Measurements from ENCODE around the gene PLAC8.
"Not testable (repeated sequence)": the region's sequence is repeated elsewhere in the genome, so short reads cannot be mapped to it uniquely, and the experiment has no call there.

PLAC8 gene

DNA sequence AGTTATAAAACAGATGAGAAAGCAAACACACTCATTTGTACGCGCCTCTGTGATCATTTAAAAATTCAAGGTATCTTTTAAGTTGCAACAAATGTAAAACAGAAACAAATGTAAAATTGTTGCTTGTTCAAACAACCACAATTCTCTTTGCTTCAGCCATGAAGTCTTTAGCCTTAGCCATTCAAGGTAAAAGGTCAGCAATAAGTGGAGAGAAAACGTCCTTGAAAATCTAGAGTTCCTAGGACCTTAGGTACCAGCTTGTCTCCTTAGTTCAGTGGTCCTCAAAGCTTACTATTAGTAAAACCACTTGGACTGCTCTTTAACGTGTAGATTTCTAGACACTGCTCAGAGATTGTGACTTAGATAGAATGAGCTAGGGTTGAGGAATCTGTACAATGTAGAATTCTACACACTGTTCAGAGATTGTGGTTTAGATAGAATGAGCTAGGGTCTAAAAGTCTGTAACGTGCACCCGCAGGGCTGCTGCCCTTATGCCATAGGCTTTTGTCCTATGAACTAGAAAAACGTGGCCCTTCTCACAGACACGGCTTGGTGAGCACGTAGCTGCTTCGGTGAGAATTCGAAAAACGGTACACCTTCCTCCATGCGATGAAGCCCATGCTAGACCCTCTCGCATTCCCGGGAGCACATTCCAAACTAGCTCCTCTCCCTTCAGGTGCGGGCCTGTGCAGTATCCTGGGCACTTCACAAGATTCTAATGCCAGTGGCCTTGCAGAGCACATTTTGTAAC lies 1.7 kb downstream of the PLAC8 start:
- no peak for DNase-seq (ENCODE audit: low read depth, low spot score)

DNA sequence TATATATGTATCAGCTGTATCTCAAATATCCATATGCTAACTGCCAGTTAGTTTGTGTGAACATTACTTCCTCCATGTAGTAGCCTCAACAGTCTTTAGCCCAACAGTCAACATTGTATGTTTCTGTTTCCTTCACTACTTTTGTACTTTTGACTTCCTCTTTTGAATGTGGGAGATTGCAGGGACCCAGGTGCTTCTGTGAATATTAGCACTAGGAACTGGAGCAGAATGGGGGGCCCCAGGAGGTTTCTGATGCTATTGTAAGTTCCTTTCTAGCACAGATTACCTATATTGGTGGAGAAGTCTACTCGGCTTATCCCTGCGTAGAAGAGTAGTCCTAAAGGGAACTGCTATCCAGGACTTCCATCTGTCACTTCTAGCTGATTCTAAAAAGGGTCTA lies 2.3 kb downstream of the PLAC8 start:
- Histone ChIP-seq H3K9me3 (ENCODE audit: control insufficient read depth, insufficient read depth, low read length) (no peaks in the 10 kb centered on the region), H3K27ac (ENCODE audit: low read length) (no peak overlapping the region), H3K27me3 (ENCODE audit: control insufficient read depth, insufficient read depth, low read length) (no peaks in the 10 kb centered on the region), H3K4me1 (ENCODE audit: control insufficient read depth, insufficient read depth, low read length) (no peaks in the 10 kb centered on the region), H3K4me3 (ENCODE audit: low read length) (no peak overlapping the region), H3K36me3 (ENCODE audit: control insufficient read depth, insufficient read depth, low read length) (no peaks in the 10 kb centered on the region)
- WGBS (ENCODE audit: insufficient coverage, insufficient read length): no CpG with 5 or more reads among the region's 2 CpGs
- no peak for DNase-seq (ENCODE audit: low read depth, low spot score)

More for the DNA sequence above, 1.7 kb downstream of the PLAC8 start:
- Histone ChIP-seq H3K27ac (ENCODE audit: low read length) (no peak overlapping the region), H3K27me3 (ENCODE audit: control insufficient read depth, insufficient read depth, low read length) (no peaks in the 10 kb centered on the region), H3K4me3 (ENCODE audit: low read length) (no peak overlapping the region), H3K9me3 (ENCODE audit: control insufficient read depth, insufficient read depth, low read length) (no peaks in the 10 kb centered on the region), H3K4me1 (ENCODE audit: control insufficient read depth, insufficient read depth, low read length) (no peaks in the 10 kb centered on the region), H3K36me3 (ENCODE audit: control insufficient read depth, insufficient read depth, low read length) (no peaks in the 10 kb centered on the region)
- no CpG with 5 or more reads among the region's 16 CpGs for WGBS (ENCODE audit: insufficient coverage, insufficient read length)

DNA sequence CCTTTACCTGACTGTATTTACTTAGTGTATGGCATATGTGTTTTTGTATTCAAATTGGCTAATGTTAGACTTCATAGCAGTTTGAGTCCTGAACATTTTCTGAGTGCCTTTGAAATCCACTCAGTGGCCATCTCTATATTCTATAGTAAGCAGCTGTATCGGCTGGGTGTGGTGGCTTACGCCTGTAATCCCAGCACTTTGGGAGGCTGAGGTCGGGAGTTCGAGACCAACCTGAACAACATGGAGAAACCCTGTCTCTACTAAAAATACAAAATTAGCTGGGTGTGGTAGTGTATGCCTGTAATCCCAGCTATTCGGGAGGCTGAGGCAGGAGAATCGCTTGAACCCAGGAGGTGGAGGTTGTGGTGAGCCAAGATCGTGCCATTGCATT lies 2.8 kb downstream of the PLAC8 start:
- not testable (repeated sequence) for H3K27me3 ChIP-seq (ENCODE audit: control insufficient read depth, insufficient read depth, low read length); H3K9me3 ChIP-seq (ENCODE audit: control insufficient read depth, insufficient read depth, low read length); H3K4me3 ChIP-seq (ENCODE audit: low read length); H3K27ac ChIP-seq (ENCODE audit: low read length); H3K4me1 ChIP-seq (ENCODE audit: control insufficient read depth, insufficient read depth, low read length); H3K36me3 ChIP-seq (ENCODE audit: control insufficient read depth, insufficient read depth, low read length); DNase-seq (ENCODE audit: low read depth, low spot score)
- WGBS (ENCODE audit: insufficient coverage, insufficient read length): no CpG with 5 or more reads among the region's 7 CpGs

DNA sequence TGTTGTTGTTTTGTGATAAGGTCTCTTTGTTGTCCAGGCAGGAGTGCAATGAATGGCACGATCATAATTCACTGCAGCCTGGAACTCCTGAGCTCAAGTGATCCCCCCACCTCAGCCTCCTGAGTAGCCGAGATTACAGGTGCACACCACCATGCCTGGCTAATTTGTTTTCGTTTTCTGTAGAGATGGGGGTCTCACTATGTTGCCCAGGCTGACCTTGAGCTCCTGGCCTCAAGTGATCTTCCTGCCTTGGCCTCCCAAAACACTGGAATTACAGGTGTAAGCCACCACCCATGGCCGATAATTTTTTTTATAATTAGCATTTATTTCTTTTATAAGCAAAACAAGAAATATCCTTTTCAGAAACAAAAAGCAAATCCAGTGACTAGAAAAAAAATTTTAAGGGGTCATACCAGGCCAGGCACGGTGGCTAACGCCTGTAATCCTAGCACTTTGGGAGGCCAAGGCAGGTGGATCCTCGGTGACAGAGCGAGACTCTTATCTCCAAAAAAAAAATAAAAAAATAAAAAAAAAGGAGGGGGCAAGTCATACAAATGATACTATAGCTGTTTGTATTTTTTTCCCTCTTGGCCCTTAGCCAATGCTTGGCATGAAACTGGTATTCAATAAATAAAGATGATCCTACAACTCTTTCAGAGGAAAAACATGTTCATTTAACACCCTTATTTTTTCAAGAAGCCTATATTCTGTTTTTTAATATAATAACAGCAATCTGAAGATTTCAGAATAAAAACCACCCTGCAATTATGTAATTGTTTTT lies 3.4 kb downstream of the PLAC8 start:
- DNase-seq (ENCODE audit: low read depth, low spot score): no peak
- WGBS (ENCODE audit: insufficient coverage, insufficient read length): no CpG with 5 or more reads among the region's 8 CpGs
- Histone ChIP-seq H3K9me3 (ENCODE audit: control insufficient read depth, insufficient read depth, low read length) (no peaks in the 10 kb centered on the region), H3K27me3 (ENCODE audit: control insufficient read depth, insufficient read depth, low read length) (no peaks in the 10 kb centered on the region), H3K27ac (ENCODE audit: low read length) (no peak overlapping the region), H3K4me1 (ENCODE audit: control insufficient read depth, insufficient read depth, low read length) (no peaks in the 10 kb centered on the region), H3K4me3 (ENCODE audit: low read length) (no peak overlapping the region), H3K36me3 (ENCODE audit: control insufficient read depth, insufficient read depth, low read length) (no peaks in the 10 kb centered on the region)

DNA sequence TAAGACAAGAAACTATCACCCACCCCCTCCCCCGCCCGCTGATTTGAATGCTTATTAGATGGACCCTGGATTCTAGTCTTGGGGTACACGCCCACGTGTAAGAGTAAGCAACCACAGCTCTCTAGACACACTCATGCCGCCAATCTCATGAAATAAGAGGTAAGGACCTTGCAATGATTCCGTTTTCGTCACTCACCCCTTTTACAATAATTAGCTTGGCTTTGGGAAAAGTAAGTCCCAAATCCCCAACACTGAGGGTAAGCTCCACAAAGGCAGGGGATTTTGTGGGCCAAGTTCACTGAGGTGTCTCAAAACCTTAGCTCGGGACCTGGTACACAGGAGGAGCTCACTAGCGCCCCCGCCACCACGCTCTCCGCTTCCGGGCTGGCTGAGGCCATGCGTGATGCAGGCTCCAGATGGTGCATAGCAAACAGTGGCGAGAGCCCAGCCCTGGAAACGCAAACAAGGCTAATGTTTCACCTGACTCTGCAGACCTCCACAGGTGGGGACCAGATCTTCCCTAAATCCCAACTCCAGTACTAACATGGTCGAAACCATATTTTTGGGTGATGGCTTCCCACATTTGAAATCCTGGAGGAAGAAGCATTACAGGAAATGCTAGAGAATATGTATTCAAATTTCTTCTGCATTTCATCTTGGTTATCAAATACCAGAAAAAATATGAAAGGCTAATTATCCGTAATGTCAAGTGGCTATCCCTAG lies 4.1 kb downstream of the PLAC8 start:
- H3K27ac ChIP-seq (ENCODE audit: low read length): no peak overlapping the region
- no peaks in the 10 kb centered on the region for H3K27me3 ChIP-seq (ENCODE audit: control insufficient read depth, insufficient read depth, low read length)
- no peaks in the 10 kb centered on the region for H3K36me3 ChIP-seq (ENCODE audit: control insufficient read depth, insufficient read depth, low read length)
- no CpG with 5 or more reads among the region's 18 CpGs for WGBS (ENCODE audit: insufficient coverage, insufficient read length)
- no peaks in the 10 kb centered on the region for H3K4me1 ChIP-seq (ENCODE audit: control insufficient read depth, insufficient read depth, low read length)
- H3K4me3 ChIP-seq (ENCODE audit: low read length): peak overlapping the region; percentile 59; the same call in 1 of the 2 replicates
- DNase-seq (ENCODE audit: low read depth, low spot score): peak; percentile 85
- no peaks in the 10 kb centered on the region for H3K9me3 ChIP-seq (ENCODE audit: control insufficient read depth, insufficient read depth, low read length)

DNA sequence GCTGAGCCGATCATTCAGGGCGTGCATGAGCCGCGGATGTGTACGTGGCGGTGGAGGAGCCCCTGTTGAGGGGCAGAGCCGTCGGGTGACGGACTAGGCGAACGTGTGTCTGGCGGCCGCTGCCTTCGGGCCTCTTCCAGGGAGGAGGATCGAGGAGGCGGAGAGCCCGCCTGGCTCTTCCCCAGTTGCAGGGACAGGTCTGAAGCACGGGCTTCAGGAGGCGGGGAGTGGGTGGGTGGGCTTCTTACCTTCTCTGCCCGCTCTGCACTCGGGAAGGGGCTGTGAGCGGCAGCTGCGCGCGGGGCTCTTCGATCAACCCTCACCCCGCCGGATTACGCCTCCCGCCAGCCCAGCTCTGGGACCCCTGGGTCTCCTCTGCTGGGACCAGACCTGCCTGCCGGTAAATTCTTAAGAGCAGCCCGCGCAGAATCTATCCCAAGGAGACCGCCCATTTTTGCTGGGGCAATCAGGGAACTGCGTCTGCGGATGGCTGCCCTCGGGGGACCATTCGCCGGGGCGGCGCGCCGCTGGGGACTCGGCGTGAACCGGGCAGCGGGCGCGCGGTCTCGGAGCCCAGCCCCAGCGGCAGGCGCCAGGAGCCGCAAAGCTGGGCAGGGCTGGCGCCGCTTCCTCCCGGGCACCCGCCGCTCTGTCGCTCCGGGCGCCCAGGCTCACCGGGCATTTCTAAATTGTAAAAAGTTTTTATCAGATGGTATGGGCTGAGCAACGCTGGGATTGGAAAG lies 4.9 kb downstream of the PLAC8 start:
- no peak overlapping the region for H3K27ac ChIP-seq (ENCODE audit: low read length)
- no peaks in the 10 kb centered on the region for H3K4me1 ChIP-seq (ENCODE audit: control insufficient read depth, insufficient read depth, low read length)
- H3K4me3 ChIP-seq (ENCODE audit: low read length): peak overlapping the region; percentile 59; the same call in 1 of the 2 replicates
- H3K27me3 ChIP-seq (ENCODE audit: control insufficient read depth, insufficient read depth, low read length): no peaks in the 10 kb centered on the region
- no peak for DNase-seq (ENCODE audit: low read depth, low spot score)
- H3K36me3 ChIP-seq (ENCODE audit: control insufficient read depth, insufficient read depth, low read length): no peaks in the 10 kb centered on the region
- H3K9me3 ChIP-seq (ENCODE audit: control insufficient read depth, insufficient read depth, low read length): no peaks in the 10 kb centered on the region
- no CpG with 5 or more reads among the region's 64 CpGs for WGBS (ENCODE audit: insufficient coverage, insufficient read length)

DNA sequence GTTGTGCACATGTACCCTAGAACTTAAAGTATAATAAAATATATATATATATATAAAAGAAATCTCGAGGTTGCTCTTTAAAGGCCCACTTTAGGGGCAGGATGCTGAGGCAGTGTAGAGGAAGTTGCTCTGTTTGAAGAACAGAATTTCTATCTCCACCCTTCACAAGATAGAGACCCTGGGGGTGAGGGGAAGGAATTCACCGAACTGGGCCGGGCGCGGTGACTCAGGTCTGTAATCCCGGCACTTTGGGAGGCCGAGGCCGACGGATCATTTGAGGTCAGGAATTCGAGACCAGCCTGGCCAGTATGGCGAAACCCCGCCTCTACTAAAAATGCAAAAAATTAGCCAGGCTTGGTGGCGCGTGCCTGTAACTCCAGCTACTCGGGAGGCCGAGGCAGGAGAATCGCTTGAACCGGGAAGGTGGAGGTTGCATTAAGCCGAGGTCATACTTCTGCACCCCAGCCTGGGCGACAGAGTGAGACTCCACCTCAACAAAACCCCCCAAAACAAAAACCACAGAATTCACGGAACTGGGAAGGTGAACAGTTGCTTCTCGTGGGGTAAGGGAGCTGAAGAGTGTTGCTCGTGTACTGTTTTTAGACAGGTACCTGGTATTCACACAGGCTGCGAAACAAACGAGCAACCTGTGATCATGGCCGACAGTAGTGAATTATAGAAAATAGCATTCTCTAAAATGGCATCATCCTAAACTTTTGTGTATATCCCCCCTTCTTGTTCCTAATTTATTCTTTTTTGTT lies 6.2 kb downstream of the PLAC8 start:
- no CpG with 5 or more reads among the region's 26 CpGs for WGBS (ENCODE audit: insufficient coverage, insufficient read length)
- H3K4me3 ChIP-seq (ENCODE audit: low read length): no peak overlapping the region

DNA sequence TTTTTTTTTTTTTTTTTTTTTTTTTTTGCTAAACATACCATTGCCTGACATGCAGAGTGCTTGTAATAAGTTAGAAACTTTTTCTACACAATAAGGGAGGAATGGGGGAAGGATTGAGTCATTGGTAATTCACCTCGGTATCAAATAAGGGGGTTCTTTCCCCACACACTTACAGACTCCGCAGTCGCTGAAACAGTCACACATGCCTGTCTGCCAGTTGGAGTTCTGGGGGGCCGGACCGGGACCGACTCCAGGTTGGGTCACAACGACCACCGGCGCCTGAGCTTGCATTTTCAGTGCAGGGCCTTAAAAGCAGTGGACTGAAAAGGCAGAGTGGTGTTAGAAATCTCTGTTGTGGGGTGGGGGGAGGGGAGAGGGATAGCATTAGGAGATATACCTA lies 6.9 kb downstream of the PLAC8 start:
- Histone ChIP-seq H3K9me3 (ENCODE audit: control insufficient read depth, insufficient read depth, low read length) (no peaks in the 10 kb centered on the region), H3K27ac (ENCODE audit: low read length) (no peak overlapping the region), H3K27me3 (ENCODE audit: control insufficient read depth, insufficient read depth, low read length) (no peaks in the 10 kb centered on the region), H3K36me3 (ENCODE audit: control insufficient read depth, insufficient read depth, low read length) (no peaks in the 10 kb centered on the region), H3K4me3 (ENCODE audit: low read length) (no peak overlapping the region), H3K4me1 (ENCODE audit: control insufficient read depth, insufficient read depth, low read length) (no peaks in the 10 kb centered on the region)
- no peak for DNase-seq (ENCODE audit: low read depth, low spot score)
- WGBS (ENCODE audit: insufficient coverage, insufficient read length): no CpG with 5 or more reads among the region's 9 CpGs

More for the DNA sequence above, 6.2 kb downstream of the PLAC8 start:
- no peak for DNase-seq (ENCODE audit: low read depth, low spot score)
- H3K27me3 ChIP-seq (ENCODE audit: control insufficient read depth, insufficient read depth, low read length): no peaks in the 10 kb centered on the region
- H3K4me1 ChIP-seq (ENCODE audit: control insufficient read depth, insufficient read depth, low read length): no peaks in the 10 kb centered on the region
- no peaks in the 10 kb centered on the region for H3K9me3 ChIP-seq (ENCODE audit: control insufficient read depth, insufficient read depth, low read length)
- H3K27ac ChIP-seq (ENCODE audit: low read length): no peak overlapping the region
- H3K36me3 ChIP-seq (ENCODE audit: control insufficient read depth, insufficient read depth, low read length): no peaks in the 10 kb centered on the region

DNA sequence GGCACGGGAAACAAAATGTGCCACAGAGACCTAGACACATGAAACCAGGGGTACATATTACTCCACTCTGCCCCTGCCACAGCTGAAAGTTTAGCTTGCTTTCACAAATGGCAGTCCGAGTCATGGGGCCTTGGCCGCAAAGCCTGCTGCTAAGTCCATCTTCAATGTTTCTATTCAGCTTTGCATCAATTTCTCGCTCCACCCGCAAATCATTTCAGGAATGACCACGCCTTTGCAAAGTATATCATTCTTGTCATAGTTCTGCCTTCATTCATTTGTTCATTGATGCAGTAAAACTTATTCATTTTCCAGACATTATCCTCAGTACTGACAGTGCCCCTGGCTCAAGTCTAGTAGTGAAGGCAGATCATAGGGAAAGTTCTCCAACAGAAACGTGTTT lies 9.5 kb downstream of the PLAC8 start:
- WGBS (ENCODE audit: insufficient coverage, insufficient read length): no CpG with 5 or more reads among the region's 7 CpGs
- no peaks in the 10 kb centered on the region for H3K9me3 ChIP-seq (ENCODE audit: control insufficient read depth, insufficient read depth, low read length)
- H3K36me3 ChIP-seq (ENCODE audit: control insufficient read depth, insufficient read depth, low read length): no peaks in the 10 kb centered on the region
- DNase-seq (ENCODE audit: low read depth, low spot score): no peak
- H3K27ac ChIP-seq (ENCODE audit: low read length): no peak overlapping the region
- H3K4me1 ChIP-seq (ENCODE audit: control insufficient read depth, insufficient read depth, low read length): no peaks in the 10 kb centered on the region
- no peaks in the 10 kb centered on the region for H3K27me3 ChIP-seq (ENCODE audit: control insufficient read depth, insufficient read depth, low read length)
- no peak overlapping the region for H3K4me3 ChIP-seq (ENCODE audit: low read length)
